ENCODE measurements around the gene ATOX1.

DNA sequence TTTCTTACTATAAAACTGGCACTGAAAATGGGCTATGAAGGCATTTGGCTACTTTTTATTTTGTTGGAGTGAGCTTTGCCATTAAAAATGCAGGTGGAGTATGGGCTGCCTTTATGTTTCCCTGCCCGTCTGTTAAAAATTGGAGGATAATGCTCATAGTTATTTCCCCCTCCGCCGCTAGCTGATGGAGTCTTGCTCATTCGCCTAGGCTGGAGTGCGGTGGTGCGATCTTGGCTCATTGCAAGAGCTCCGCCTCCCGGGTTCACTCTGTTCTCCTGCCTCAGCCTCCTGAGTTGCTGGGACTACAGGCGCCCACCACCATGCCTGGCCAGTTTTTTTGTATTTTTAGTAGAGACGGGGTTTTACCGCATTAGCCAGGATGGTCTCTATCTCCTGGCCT lies 21.9 kb upstream of the ATOX1 start:
- TF ChIP-seq CTBP1 (IDR thresholded peaks at IDR 0.05; ENCODE audit: borderline replicate concordance), result no peak
- no peak for TF ChIP-seq BHLHE40 (IDR thresholded peaks at IDR 0.05; ENCODE audit: borderline replicate concordance)
- TF ChIP-seq SP1 (IDR thresholded peaks at IDR 0.05), result no peak
- TF ChIP-seq FOXK2 (IDR thresholded peaks at IDR 0.05), result no peak
- TF ChIP-seq SUZ12 (IDR thresholded peaks at IDR 0.05), result no peak
- TF ChIP-seq ZNF384 (IDR thresholded peaks at IDR 0.05), result no peak
- no peak for TF ChIP-seq FOXA1 (IDR thresholded peaks at IDR 0.05)

All from HEK293T (cell line).